ENCODE measurements around the gene NPY.

Gene NPY

DNA sequence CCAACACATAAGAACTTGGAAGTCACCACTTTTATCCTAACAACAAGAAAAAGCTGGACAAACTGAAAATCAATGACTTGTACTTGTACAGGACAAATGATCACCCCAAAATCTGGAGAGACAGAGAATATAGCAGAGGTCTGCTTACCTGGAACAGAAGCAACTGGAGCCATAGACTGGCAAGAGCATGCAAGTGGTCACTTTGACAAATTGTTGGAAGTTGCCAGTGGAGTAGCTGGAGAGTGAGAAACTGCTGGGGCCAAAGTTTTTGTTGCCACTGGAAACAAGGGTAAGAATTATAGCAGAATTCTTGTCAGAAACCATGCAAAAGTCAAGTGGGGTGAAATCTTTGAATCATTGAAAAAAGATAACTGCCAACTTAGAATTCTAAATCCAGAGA is 35.2 kb downstream of the NPY start:
- CTCF ChIA-PET: no interaction called here
- TF ChIP-seq, protein P1, sequence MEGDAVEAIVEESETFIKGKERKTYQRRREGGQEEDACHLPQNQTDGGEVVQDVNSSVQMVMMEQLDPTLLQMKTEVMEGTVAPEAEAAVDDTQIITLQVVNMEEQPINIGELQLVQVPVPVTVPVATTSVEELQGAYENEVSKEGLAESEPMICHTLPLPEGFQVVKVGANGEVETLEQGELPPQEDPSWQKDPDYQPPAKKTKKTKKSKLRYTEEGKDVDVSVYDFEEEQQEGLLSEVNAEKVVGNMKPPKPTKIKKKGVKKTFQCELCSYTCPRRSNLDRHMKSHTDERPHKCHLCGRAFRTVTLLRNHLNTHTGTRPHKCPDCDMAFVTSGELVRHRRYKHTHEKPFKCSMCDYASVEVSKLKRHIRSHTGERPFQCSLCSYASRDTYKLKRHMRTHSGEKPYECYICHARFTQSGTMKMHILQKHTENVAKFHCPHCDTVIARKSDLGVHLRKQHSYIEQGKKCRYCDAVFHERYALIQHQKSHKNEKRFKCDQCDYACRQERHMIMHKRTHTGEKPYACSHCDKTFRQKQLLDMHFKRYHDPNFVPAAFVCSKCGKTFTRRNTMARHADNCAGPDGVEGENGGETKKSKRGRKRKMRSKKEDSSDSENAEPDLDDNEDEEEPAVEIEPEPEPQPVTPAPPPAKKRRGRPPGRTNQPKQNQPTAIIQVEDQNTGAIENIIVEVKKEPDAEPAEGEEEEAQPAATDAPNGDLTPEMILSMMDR (IDR thresholded peaks at IDR 0.05; ENCODE audit: insufficient read depth, low read length, missing control alignments): no peak
- H3K4me3 ChIP-seq (ENCODE audit: low read depth, low read length): no peak overlapping the region
- POLR2A ChIA-PET: no interaction called here
- no peak for DNase-seq (ENCODE audit: low read depth, low spot score)

DNA sequence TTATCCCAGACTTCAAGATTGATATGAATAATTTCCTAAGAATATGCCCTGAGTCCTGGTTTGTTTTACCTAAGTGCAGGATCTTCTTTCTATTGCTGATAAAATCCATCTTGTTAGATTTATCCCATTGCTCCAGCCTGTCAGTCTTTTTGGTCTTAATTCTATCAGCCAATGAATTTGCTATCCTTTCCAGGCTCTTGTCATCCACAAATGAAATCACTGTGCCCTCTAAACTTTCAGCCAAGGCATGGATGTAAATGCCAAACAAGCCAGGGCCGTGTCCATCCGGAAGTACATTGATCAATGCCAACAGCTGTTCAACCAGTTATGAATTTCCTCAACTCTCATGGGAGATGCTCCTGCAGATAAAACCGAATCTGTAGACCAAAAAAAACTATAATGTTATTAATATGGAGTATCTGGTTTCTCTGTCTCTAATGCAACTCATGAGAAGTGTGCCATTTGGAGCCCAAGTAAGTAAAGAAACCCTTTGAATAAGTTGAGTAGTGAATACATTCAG is 40.0 kb downstream of the NPY start:
- ChIA-PET POLR2A (no interaction called here), CTCF (no interaction called here)
- no peak overlapping the region for H3K4me3 ChIP-seq (ENCODE audit: low read depth, low read length)
- no peak for DNase-seq (ENCODE audit: low read depth, low spot score)
- TF ChIP-seq, protein P1 (IDR thresholded peaks at IDR 0.05; ENCODE audit: insufficient read depth, low read length, missing control alignments): no peak

DNA sequence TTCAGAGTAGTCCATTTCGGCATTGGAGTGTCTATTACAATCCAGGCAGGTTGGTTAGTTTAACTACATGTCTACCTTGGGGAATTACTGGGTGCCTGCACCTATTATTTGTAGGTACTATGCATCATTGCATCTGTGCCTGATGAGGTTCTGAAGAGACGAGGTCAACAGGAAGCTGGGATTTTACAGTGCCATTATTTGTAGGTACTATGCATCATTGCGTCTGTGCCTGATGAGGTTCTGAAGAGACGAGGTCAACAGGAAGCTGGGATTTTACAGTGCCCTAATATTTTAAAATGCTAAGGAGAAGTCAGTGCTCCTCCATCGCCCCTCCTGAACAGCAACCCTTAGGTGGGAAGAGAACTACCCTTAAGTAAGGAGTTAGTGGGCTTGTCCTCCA is 41.7 kb downstream of the NPY start:
- TF ChIP-seq, protein P1 (IDR thresholded peaks at IDR 0.05; ENCODE audit: insufficient read depth, low read length, missing control alignments): no peak
- H3K4me3 ChIP-seq (ENCODE audit: low read depth, low read length): no peak overlapping the region
- DNase-seq (ENCODE audit: low read depth, low spot score): no peak
- ChIA-PET POLR2A (no interaction called here), CTCF (no interaction called here)

DNA sequence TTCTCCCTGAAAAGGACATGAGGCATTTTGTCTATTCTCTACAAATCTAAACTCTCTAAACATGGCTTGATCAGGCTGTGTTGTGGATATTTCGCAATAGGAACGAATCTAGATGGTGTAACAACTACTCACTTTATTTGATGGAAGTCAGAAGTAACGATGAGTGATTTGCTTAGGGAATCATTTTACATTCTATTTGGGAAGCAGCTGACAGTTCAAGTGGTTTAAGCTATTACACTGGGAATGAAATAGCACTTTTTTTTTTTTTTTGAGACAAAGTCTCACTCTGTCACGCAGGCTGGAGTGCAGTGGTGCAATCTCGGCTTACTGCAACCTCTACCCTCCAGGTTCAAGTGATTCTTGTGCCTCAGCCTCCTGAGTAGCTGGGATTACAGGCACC is 44.1 kb downstream of the NPY start:
- CTCF ChIA-PET: no interaction called here
- POLR2A ChIA-PET: interaction anchor here (0.6 kb wide), 1 partner anchor 14 kb away, joined by 3 read pairs; no protein-coding TSS in a partner anchor
- DNase-seq (ENCODE audit: low read depth, low spot score): no peak
- H3K4me3 ChIP-seq (ENCODE audit: low read depth, low read length): no peak overlapping the region
- TF ChIP-seq, protein P1 (IDR thresholded peaks at IDR 0.05; ENCODE audit: insufficient read depth, low read length, missing control alignments): no peak

DNA sequence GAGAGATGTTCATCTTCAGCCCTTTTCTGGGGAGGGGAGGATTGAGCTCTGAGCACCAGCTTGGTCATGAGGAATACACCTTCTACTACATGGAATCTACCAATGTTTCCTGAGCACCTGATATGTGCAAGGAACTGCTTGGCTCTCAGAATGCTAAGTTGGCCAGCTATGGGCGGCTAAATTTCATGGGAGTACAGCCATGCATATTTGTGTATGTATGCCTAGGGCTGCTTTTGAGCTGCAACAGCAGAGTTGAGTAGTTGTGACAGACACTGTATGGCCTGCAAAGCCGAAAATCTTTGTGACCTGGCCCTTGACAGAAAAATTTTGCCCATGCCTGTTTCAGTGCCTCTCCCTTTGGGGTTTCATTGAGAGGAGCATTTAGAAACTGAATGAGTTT is 44.9 kb downstream of the NPY start:
- ChIA-PET POLR2A (no interaction called here), CTCF (no interaction called here)
- TF ChIP-seq, protein P1 (IDR thresholded peaks at IDR 0.05; ENCODE audit: insufficient read depth, low read length, missing control alignments): no peak
- no peak for DNase-seq (ENCODE audit: low read depth, low spot score)
- no peak overlapping the region for H3K4me3 ChIP-seq (ENCODE audit: low read depth, low read length)

DNA sequence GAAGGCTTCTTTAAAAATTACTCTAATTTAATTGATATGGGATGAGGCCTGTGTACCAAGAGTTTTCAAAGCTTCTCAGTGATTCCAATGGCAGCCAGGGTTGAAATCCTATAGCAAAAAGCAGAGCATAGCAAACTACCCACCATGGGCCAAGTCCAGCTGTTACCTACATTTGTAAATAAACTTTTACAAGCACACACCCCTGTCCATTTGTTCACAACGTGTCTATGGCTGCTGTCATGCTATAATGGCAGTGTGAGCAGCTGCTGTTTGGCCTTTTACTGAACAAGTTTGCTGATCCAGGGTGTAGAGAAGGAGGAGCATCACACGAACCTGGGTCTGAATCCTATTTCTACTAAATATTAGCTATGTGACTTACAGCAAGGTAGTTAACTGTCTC is 50.0 kb downstream of the NPY start:
- no peak overlapping the region for H3K4me3 ChIP-seq (ENCODE audit: low read depth, low read length)
- ChIA-PET CTCF (no interaction called here), POLR2A (no interaction called here)
- TF ChIP-seq, protein P1 (IDR thresholded peaks at IDR 0.05; ENCODE audit: insufficient read depth, low read length, missing control alignments): no peak
- no peak for DNase-seq (ENCODE audit: low read depth, low spot score)

Measured in AG04449 (cell line).